Liver (tissue), 9 donors: ENCODE results near the gene GPD1L. TPM values are rescaled to one million over a fixed set of nuclear protein-coding genes. Genes with fewer than 3 reads are reported as not detected.

Experiments
- DNase-seq: peaks from one replicate; pipeline ENCODE4 v3.0.0-alpha.2; 2017; ENCODE audit warnings: low spot score
- H3K27ac ChIP-seq, 2 donors: one replicate each; pipeline ENCODE4 v1.7.0; 2013; ENCODE audit warnings: inconsistent platforms in 2 of 2, low read length in 2 of 2, control low read depth in 1 of 2, low read depth in 1 of 2, mild to moderate bottlenecking in 1 of 2
- H3K27me3 ChIP-seq, 4 donors: one replicate each; pipeline versions ENCODE4 v1.6.1 to v1.7.0; 2013; ENCODE audit warnings: low read length in 3 of 4, inconsistent platforms in 1 of 4, mild to moderate bottlenecking in 1 of 4, moderate library complexity in 1 of 4; ENCODE audit not compliant: control insufficient read depth in 4 of 4, insufficient read depth in 4 of 4
- H3K36me3 ChIP-seq, 4 donors: one replicate each; pipeline versions ENCODE4 v1.6.1 to v1.7.0; 2013; ENCODE audit warnings: low read length in 3 of 4, mild to moderate bottlenecking in 3 of 4, low read depth in 1 of 4, moderate library complexity in 1 of 4; ENCODE audit not compliant: control insufficient read depth in 4 of 4, insufficient read depth in 3 of 4
- H3K4me1 ChIP-seq, 4 donors: one replicate each; pipeline versions ENCODE4 v1.6.1 to v1.7.0; 2013; ENCODE audit warnings: low read length in 3 of 4, mild to moderate bottlenecking in 3 of 4, moderate library complexity in 1 of 4; ENCODE audit not compliant: control insufficient read depth in 4 of 4, insufficient read depth in 4 of 4
- H3K4me3 ChIP-seq, 3 donors: one replicate each; pipeline versions ENCODE4 v1.6.1 to v1.7.0; 2013; ENCODE audit warnings: low read length in 3 of 3, control low read depth in 1 of 3, low read depth in 1 of 3, mild to moderate bottlenecking in 1 of 3
- H3K9ac ChIP-seq, 2 donors: one replicate each; pipeline ENCODE4 v1.7.0; 2013; ENCODE audit warnings: low read length in 2 of 2, mild to moderate bottlenecking in 2 of 2, moderate library complexity in 2 of 2, control low read depth in 1 of 2, low read depth in 1 of 2
- H3K9me3 ChIP-seq, 4 donors: one replicate each; pipeline versions ENCODE4 v1.6.1 to v1.7.0; 2013; ENCODE audit warnings: low read length in 3 of 4; ENCODE audit not compliant: control insufficient read depth in 4 of 4
- CTCF ChIP-seq: fragments of 150-350 bp; IDR thresholded peaks from 2 replicates; pipeline ENCODE4 v1.5.1; 2017; ENCODE audit warnings: improper control_type of control experiment, low read depth, low read length; ENCODE audit not compliant: missing input control
- EGR1 ChIP-seq, 2 donors: IDR thresholded peaks; 2 replicates each; pipeline ENCODE4 v1.6.1; 2016 to 2018; ENCODE audit warnings: antibody characterized with exemption in 2 of 2, low read depth in 2 of 2
- FOXA1 ChIP-seq: IDR thresholded peaks from 2 replicates; pipeline ENCODE4 v1.6.1; 2016; ENCODE audit warnings: antibody characterized with exemption
- FOXA2 ChIP-seq: IDR thresholded peaks from 2 replicates; pipeline ENCODE4 v1.6.1; 2016; ENCODE audit warnings: antibody characterized with exemption
- GABPA ChIP-seq, 2 donors: IDR thresholded peaks in 1 of 2; conservative IDR thresholded peaks in 1 of 2; 2 replicates each; pipeline ENCODE4 v1.6.1; 2016; ENCODE audit warnings: antibody characterized with exemption in 2 of 2, mild to moderate bottlenecking in 1 of 2, moderate library complexity in 1 of 2
- HNF4A ChIP-seq, 2 donors: conservative IDR thresholded peaks; 2 replicates each; pipeline ENCODE4 v1.6.1; 2016; ENCODE audit warnings: antibody characterized with exemption in 2 of 2, mild to moderate bottlenecking in 2 of 2
- HNF4G ChIP-seq: IDR thresholded peaks from 2 replicates; pipeline ENCODE4 v1.6.1; 2016; ENCODE audit warnings: antibody characterized with exemption
- JUND ChIP-seq, 2 donors: IDR thresholded peaks; 2 replicates each; pipeline ENCODE4 v1.6.1; 2016; ENCODE audit warnings: antibody characterized with exemption in 2 of 2
- NR2F2 ChIP-seq: IDR thresholded peaks from 2 replicates; pipeline ENCODE4 v1.6.1; 2016; ENCODE audit warnings: antibody characterized with exemption
- RAD21 ChIP-seq, 2 donors: IDR thresholded peaks; 2 replicates each; pipeline ENCODE4 v1.6.1; 2016; ENCODE audit warnings: antibody characterized with exemption in 2 of 2, mild to moderate bottlenecking in 2 of 2
- RXRA ChIP-seq, 2 donors: IDR thresholded peaks; 2 replicates each; pipeline ENCODE4 v1.6.1; 2017 to 2018; ENCODE audit warnings: antibody characterized with exemption in 2 of 2, mild to moderate bottlenecking in 1 of 2
- SP1 ChIP-seq: IDR thresholded peaks from 2 replicates; pipeline ENCODE4 v1.6.1; 2018; ENCODE audit warnings: antibody characterized with exemption, mild to moderate bottlenecking
- TAF1 ChIP-seq: conservative IDR thresholded peaks from 2 replicates; pipeline ENCODE4 v1.6.1; 2016; ENCODE audit warnings: antibody characterized with exemption, mild to moderate bottlenecking
- YY1 ChIP-seq: IDR thresholded peaks from 2 replicates; pipeline ENCODE4 v1.6.1; 2016; ENCODE audit warnings: antibody characterized with exemption, mild to moderate bottlenecking
- ZBTB33 ChIP-seq: IDR thresholded peaks from 2 replicates; pipeline ENCODE4 v1.6.1; 2016; ENCODE audit warnings: antibody characterized with exemption
- WGBS: extraction: QIAGEN DNeasy Blood & Tissue Kit; methylation state at CpG from one replicate; pipeline ENCODE4 v1.1.7; 2013; 5-methylcytosine and 5-hydroxymethylcytosine counted together
- polyA plus RNA-seq, 2 donors: library from polyadenylated mRNA; stranded (reverse) in 1 of 2; unstranded in 1 of 2; fragments of 200-250 nt in 1 of 2; fragments of >200 nt in 1 of 2; fragmentation: Nextera tagmentation in 1 of 2; extraction: Ambion mirVana in 1 of 2; gene quantifications; one replicate each; pipeline versions ENCODE4 v1.2.1 to v1.2.3, GENCODE V29; 2013 to 2015
- total RNA-seq, 2 donors: library from RNA; depleted of rRNA; stranded (reverse); fragments of >200 nt; gene quantifications; one replicate each; pipeline ENCODE4 v1.2.3, GENCODE V29; 2014
- TF ChIP-seq, protein P1 (sequence below): IDR thresholded peaks from 2 replicates; pipeline ENCODE4 v1.6.1; 2016; ENCODE audit warnings: antibody characterized with exemption, mild to moderate bottlenecking
- TF ChIP-seq, protein P2 (sequence below): IDR thresholded peaks from 2 replicates; pipeline ENCODE4 v1.6.1; 2016; ENCODE audit warnings: antibody characterized with exemption
- TF ChIP-seq, protein P3 (sequence below): IDR thresholded peaks from 2 replicates; pipeline ENCODE4 v1.6.1; 2016; ENCODE audit warnings: antibody characterized with exemption
- donor health status: healthy.
- donor health status: healthy.
- donor health status: healthy.
- donor health status: healthy.
- donor health status: healthy.

The GPD1L gene
- total and polyA plus RNA-seq, 4 donors = 1.4 to 5.0 (median 3.1) TPM

DNA sequence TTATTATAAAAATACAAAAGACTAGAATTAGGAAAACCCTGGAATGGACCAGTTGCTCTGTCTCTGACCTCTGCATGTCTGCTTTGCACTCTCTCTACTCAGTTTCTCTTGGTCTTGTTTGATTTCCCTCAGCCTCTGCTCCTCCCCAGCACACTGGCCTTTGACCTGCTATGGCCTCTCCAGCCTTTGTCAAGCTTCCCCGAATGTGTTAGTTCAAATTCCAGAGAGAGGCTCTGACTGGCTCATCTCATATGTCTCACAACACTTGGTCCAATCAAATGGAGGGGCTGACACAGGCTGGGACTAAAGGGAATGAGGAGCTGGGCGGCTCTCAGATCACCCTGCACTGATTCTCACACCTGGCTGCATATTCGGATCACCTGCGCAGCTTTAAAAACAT is 79.7 kb downstream of the GPD1L start:
- Histone ChIP-seq H3K4me3 (no peak overlapping the region), H3K9ac (no peak overlapping the region), H3K9me3 (no peaks in the 10 kb centered on the region), H3K27me3 (no peaks in the 10 kb centered on the region), H3K36me3 (no peaks in the 10 kb centered on the region), H3K4me1 (peaks cover 0 to 10% (median 3%) of the 10 kb centered on the region in 4 donors), H3K27ac (no peak overlapping the region)
- TF ChIP-seq CTCF (no peak), TAF1 (no peak), HNF4G (peak; percentile 75), SP1 (peak; percentile 88), ZBTB33 (no peak), RAD21 (IDR thresholded peaks at IDR 0.05) (peak; percentile 57 to 70), YY1 (peak; percentile 94), HNF4A (conservative IDR thresholded peaks at IDR 0.05) (peak; percentile 91 to 92), EGR1 (IDR thresholded peaks at IDR 0.05; ENCODE audit: low read depth in 2 of 2) (no peak), NR2F2 (peak; percentile 93), FOXA2 (peak; percentile 26), RXRA (IDR thresholded peaks at IDR 0.05) (peak; percentile 92 to 94), JUND (IDR thresholded peaks at IDR 0.05) (peak in 1 of 2 donors; percentile 40), GABPA (IDR thresholded peaks at IDR 0.05 in 1 of 2, conservative IDR thresholded peaks at IDR 0.05 in 1 of 2) (no peak), FOXA1 (no peak)
- TF ChIP-seq, protein P1, sequence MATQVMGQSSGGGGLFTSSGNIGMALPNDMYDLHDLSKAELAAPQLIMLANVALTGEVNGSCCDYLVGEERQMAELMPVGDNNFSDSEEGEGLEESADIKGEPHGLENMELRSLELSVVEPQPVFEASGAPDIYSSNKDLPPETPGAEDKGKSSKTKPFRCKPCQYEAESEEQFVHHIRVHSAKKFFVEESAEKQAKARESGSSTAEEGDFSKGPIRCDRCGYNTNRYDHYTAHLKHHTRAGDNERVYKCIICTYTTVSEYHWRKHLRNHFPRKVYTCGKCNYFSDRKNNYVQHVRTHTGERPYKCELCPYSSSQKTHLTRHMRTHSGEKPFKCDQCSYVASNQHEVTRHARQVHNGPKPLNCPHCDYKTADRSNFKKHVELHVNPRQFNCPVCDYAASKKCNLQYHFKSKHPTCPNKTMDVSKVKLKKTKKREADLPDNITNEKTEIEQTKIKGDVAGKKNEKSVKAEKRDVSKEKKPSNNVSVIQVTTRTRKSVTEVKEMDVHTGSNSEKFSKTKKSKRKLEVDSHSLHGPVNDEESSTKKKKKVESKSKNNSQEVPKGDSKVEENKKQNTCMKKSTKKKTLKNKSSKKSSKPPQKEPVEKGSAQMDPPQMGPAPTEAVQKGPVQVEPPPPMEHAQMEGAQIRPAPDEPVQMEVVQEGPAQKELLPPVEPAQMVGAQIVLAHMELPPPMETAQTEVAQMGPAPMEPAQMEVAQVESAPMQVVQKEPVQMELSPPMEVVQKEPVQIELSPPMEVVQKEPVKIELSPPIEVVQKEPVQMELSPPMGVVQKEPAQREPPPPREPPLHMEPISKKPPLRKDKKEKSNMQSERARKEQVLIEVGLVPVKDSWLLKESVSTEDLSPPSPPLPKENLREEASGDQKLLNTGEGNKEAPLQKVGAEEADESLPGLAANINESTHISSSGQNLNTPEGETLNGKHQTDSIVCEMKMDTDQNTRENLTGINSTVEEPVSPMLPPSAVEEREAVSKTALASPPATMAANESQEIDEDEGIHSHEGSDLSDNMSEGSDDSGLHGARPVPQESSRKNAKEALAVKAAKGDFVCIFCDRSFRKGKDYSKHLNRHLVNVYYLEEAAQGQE = peak; percentile 77
- TF ChIP-seq, protein P2, sequence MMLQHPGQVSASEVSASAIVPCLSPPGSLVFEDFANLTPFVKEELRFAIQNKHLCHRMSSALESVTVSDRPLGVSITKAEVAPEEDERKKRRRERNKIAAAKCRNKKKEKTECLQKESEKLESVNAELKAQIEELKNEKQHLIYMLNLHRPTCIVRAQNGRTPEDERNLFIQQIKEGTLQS = no peak
- TF ChIP-seq, protein P3, sequence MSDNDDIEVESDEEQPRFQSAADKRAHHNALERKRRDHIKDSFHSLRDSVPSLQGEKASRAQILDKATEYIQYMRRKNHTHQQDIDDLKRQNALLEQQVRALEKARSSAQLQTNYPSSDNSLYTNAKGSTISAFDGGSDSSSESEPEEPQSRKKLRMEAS = peak; percentile 55
- peak; percentile 55 for DNase-seq
- 45% methylated on average over 4 of the region's 4 CpGs for WGBS
